ENCODE data around the gene TRAF3. TPM values are rescaled to one million over a fixed set of nuclear protein-coding genes. Genes with fewer than 3 reads are reported as not detected.

Gene TRAF3
- total RNA-seq, 2 donors from 2014 or later, result 14.5 to 28.7 TPM

DNA sequence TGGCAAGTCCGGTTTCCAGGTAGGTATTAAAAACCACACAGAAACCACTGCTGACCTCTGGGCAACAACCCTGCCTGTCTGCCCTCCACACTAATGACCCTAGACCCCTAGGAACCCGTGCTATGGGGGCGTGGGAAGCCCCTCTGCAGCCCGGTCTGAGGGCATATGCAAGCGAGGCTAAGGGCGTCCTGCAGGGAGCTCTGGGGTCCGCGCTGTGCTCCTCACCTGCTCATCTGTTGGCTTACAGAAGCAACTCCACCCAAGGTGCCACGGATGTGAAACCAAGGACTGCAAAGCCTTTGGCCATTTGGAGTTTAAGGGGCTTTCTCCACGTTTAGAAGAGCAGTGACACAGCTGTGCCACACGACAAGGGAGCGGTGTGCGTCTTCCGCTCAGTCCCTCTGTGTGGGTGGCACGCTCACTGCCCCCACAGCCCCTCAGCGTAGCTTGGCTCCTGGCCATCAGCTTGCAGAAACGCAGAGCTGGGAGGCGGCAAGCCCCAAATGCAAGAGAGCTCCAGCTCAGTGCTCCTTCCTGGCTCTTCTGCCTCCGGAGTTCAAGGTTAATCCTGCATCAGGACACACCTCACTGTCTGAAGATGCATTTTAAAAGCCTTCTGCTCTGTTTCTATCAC is 163.6 kb downstream of the TRAF3 start:
- Histone ChIP-seq H3K9me3 (no peaks in the 10 kb centered on the region), H3K27me3 (replicated peaks; ENCODE audit: insufficient read depth) (no peaks in the 10 kb centered on the region), H3K27ac (no peak overlapping the region), H3K36me3 (peaks cover 79% of the 10 kb centered on the region), H3K4me3 (no peak overlapping the region), H3K4me1 (ENCODE audit: control insufficient read depth in 1 of 2, low read depth in 2 of 2) (no peaks in the 10 kb centered on the region)
- DNase-seq (ENCODE audit: low spot score) (no peak), ATAC-seq (ENCODE audit: insufficient number of reproducible peaks, low FRiP score, low read depth) (no peak)
- no peak for TF ChIP-seq CTCF (IDR thresholded peaks at IDR 0.05)

DNA sequence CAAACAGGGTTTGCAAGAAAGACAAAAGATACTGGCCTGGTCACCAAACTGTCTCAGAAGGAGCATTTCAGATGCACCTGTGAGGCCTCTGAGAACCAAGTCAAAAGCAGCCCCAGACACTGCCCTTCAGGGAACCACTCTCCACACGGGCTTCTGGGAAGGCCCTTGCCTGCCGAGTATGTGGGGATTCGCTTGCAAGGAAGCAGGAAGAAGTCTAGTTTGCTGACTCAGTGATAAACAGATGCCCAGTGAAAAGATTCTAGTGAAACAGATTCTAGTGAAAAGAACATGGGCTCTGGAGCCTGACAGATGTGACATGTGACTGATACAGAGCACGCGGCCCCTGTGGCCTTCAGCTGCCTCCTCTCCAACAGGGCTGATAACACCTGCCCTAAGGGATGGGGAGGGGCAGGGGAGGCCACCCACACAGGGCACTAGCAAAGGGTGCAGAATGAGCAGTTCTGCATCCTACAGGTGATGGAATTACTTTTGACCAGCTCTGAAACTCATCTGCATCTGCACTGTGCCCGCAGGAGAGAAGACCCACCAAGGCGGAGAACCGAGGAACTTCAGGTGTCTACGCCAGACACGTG is 164.3 kb downstream of the TRAF3 start:
- H3K27me3 ChIP-seq (replicated peaks; ENCODE audit: insufficient read depth), result no peaks in the 10 kb centered on the region
- no peaks in the 10 kb centered on the region for H3K9me3 ChIP-seq
- no peak for DNase-seq (ENCODE audit: low spot score)
- peaks cover 86% of the 10 kb centered on the region for H3K36me3 ChIP-seq
- ATAC-seq (ENCODE audit: insufficient number of reproducible peaks, low FRiP score, low read depth), result no peak
- H3K27ac ChIP-seq, result no peak overlapping the region
- no peak for TF ChIP-seq CTCF (IDR thresholded peaks at IDR 0.05)
- H3K4me1 ChIP-seq (ENCODE audit: control insufficient read depth in 1 of 2, low read depth in 2 of 2), result no peaks in the 10 kb centered on the region
- H3K4me3 ChIP-seq, result no peak overlapping the region

DNA sequence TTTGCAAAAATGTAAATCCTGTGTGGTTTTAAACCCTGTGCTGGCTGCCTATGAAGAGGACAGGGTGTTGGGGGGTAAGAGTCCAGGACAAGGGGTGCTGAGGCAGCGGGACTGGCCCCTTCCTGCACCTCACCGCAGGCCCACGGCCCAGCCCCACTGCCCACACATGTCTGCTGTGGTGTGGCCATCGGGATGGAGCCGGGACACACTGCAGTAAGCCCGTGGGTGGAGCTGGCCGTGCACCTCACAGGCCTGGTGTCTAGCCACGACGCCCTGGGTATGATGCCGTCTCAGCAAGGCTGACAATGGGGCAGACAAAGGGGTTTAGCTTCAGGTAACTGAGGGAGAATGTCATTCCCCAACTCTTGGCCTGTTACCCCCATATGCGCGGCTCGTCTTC is 164.8 kb downstream of the TRAF3 start:
- H3K4me1 ChIP-seq (ENCODE audit: control insufficient read depth in 1 of 2, low read depth in 2 of 2), result no peaks in the 10 kb centered on the region
- ATAC-seq (ENCODE audit: insufficient number of reproducible peaks, low FRiP score, low read depth), result no peak

GRCh38 chr14:102943454-102943853 is 166.2 kb downstream of the TRAF3 start:
- ATAC-seq (ENCODE audit: insufficient number of reproducible peaks, low FRiP score, low read depth) (no peak), DNase-seq (ENCODE audit: low spot score) (no peak)
- H3K4me1 ChIP-seq (ENCODE audit: control insufficient read depth in 1 of 2, low read depth in 2 of 2), result no peaks in the 10 kb centered on the region
- no peaks in the 10 kb centered on the region for H3K27me3 ChIP-seq (replicated peaks; ENCODE audit: insufficient read depth)
- no peak overlapping the region for H3K4me3 ChIP-seq
- peaks cover 89% of the 10 kb centered on the region for H3K36me3 ChIP-seq
- no peak for TF ChIP-seq CTCF (IDR thresholded peaks at IDR 0.05)
- H3K27ac ChIP-seq, result no peak overlapping the region
- no peaks in the 10 kb centered on the region for H3K9me3 ChIP-seq

More for the DNA sequence above, 164.8 kb downstream of the TRAF3 start:
- Histone ChIP-seq H3K27ac (no peak overlapping the region), H3K36me3 (peaks cover 92% of the 10 kb centered on the region), H3K4me3 (no peak overlapping the region), H3K27me3 (replicated peaks; ENCODE audit: insufficient read depth) (no peaks in the 10 kb centered on the region), H3K9me3 (no peaks in the 10 kb centered on the region)
- no peak for DNase-seq (ENCODE audit: low spot score)
- TF ChIP-seq CTCF (IDR thresholded peaks at IDR 0.05), result no peak

DNA sequence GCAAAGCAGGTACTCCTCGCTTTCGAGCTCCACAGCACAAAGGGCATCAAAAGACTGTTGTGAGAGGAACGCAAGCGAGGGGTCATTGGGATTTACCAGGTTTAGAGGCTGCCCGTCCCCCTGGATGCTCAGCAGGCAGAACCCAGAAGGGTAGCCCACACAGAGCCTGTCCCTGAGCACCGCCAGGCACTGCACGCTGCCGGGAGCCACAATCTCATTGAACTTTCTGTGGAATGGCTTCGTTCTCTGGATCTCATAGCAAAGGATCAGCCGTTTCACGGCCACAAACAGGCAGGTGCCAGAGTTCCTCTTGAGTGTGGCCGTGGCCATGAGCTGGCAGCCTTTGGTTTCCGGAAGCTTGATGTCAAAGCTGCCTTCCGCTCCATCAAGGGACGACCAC is 166.7 kb downstream of the TRAF3 start:
- TF ChIP-seq CTCF (IDR thresholded peaks at IDR 0.05), result no peak
- Histone ChIP-seq H3K27me3 (replicated peaks; ENCODE audit: insufficient read depth) (no peaks in the 10 kb centered on the region), H3K4me1 (ENCODE audit: control insufficient read depth in 1 of 2, low read depth in 2 of 2) (peaks cover 0 to 3% of the 10 kb centered on the region in 2 donors), H3K27ac (no peak overlapping the region), H3K4me3 (no peak overlapping the region), H3K36me3 (peaks cover 89% of the 10 kb centered on the region), H3K9me3 (no peaks in the 10 kb centered on the region)
- DNase-seq (ENCODE audit: low spot score) (no peak), ATAC-seq (ENCODE audit: insufficient number of reproducible peaks, low FRiP score, low read depth) (no peak)
